SIG-M5 (cell line): ENCODE measurements around the gene THEM5.

Experiments used
- DNase-seq: peaks from one replicate; lab custom pipeline; 2025; lab: John Stamatoyannopoulos, UW

Gene THEM5

GRCh38 chr1:151839457-151840403 is 13.8 kb downstream of the THEM5 start, which contains the start of gene C2CD4D:
C2CD4D (minus strand) TSS chr1:151839820; CDS start chr1:151838989, 831 bp downstream.
- no peak for DNase-seq

GRCh38 chr1:151839082-151839412 is 14.5 kb downstream of the THEM5 start:
- DNase-seq, result no peak

GRCh38 chr1:151838222-151839081 is 15.1 kb downstream of the THEM5 start:
- DNase-seq, result no peak

- DNase-seq, result no peak
These were observed 15.7 kb downstream of the THEM5 start for GRCh38 chr1:151837884-151838221.

- no peak for DNase-seq
These were observed 16.3 kb downstream of the THEM5 start for GRCh38 chr1:151837197-151837596.

- no peak for DNase-seq
These were observed 17.9 kb downstream of the THEM5 start for GRCh38 chr1:151835596-151835995.

GRCh38 chr1:151834239-151834638 is 19.3 kb downstream of the THEM5 start:
- DNase-seq, result no peak

GRCh38 chr1:151833172-151833900 is 20.2 kb downstream of the THEM5 start:
- DNase-seq, result no peak

GRCh38 chr1:151832318-151832980 is 21.1 kb downstream of the THEM5 start:
- DNase-seq, result no peak

GRCh38 chr1:151831605-151832004 is 21.9 kb downstream of the THEM5 start, which contains the start of gene RORC:
RORC (minus strand) TSS chr1:151831802; CDS start chr1:151831764, 38 bp downstream.
- DNase-seq, result no peak

GRCh38 chr1:151831256-151831591 is 22.3 kb downstream of the THEM5 start:
- DNase-seq, result no peak

- no peak for DNase-seq
These were observed 23.5 kb downstream of the THEM5 start for GRCh38 chr1:151830055-151830454.

GRCh38 chr1:151829352-151830046 is 24.0 kb downstream of the THEM5 start:
- DNase-seq, result no peak

- no peak for DNase-seq
These were observed 24.6 kb downstream of the THEM5 start for GRCh38 chr1:151828921-151829320.

- DNase-seq, result no peak
These were observed 25.7 kb downstream of the THEM5 start for GRCh38 chr1:151827853-151828252.

GRCh38 chr1:151825751-151826660 is 27.5 kb downstream of the THEM5 start:
- no peak for DNase-seq

- DNase-seq, result no peak
These were observed 28.3 kb downstream of the THEM5 start for GRCh38 chr1:151825204-151825603.

GRCh38 chr1:151823175-151823574 is 30.3 kb downstream of the THEM5 start:
- no peak for DNase-seq

- DNase-seq, result no peak
These were observed 31.1 kb downstream of the THEM5 start for GRCh38 chr1:151822404-151822803.

- DNase-seq, result no peak
These were observed 32.6 kb downstream of the THEM5 start for GRCh38 chr1:151820940-151821339.
